Measurements from ENCODE around the gene LSAMP. TPM values are rescaled to one million over a fixed set of nuclear protein-coding genes. Genes with fewer than 3 reads are reported as not detected.
A peak's percentile ranks its signal among the peaks of the same experiment; 100 is the strongest.

The LSAMP gene
- total RNA-seq, 2 experiments from 2014 or later: not detected

DNA sequence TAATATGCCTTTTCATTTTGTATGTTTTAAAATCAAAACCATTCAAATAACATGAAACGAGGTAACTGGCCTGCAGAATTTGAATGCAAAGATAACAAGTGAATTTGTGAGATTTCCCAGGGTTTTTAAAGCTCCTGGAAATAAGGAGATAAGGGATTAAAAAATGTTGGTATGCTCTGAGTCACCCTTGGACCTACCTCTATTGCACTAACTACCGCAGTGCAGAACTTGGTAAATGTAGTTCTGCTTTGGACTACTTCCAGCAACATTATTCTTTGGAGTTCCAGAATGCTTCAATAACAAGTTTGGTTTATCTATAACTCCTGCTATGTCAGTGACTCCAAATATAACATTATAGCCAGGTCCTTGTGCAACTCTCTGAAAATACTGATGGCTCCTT is 620.2 kb downstream of the LSAMP start:
- ATAC-seq: no peak
- Mint-ChIP-seq H3K27ac (no peak overlapping the region), H3K36me3 (ENCODE audit: low read depth) (no peaks in the 10 kb centered on the region), H3K4me3 (no peak overlapping the region), H3K4me1 (ENCODE audit: low read depth) (no peaks in the 10 kb centered on the region), H3K27me3 (peaks cover 9% of the 10 kb centered on the region), H3K9me3 (no peaks in the 10 kb centered on the region)
- ChIA-PET CTCF (interaction anchor here (0.9 kb wide), 1 partner anchor 8 kb away, joined by 3 read pairs; no protein-coding TSS in a partner anchor), POLR2A (no interaction called here)
- no peak for DNase-seq
- intact Hi-C loops (cut with micrococcal nuclease): no loop called here
- TF ChIP-seq CTCF (IDR thresholded peaks at IDR 0.05): no peak

GRCh38 chr3:115823083-115823482 is 622.2 kb downstream of the LSAMP start:
- Mint-ChIP-seq H3K27ac (no peak overlapping the region), H3K4me1 (ENCODE audit: low read depth) (no peaks in the 10 kb centered on the region), H3K27me3 (peaks cover 4% of the 10 kb centered on the region), H3K36me3 (ENCODE audit: low read depth) (no peaks in the 10 kb centered on the region), H3K4me3 (no peak overlapping the region), H3K9me3 (no peaks in the 10 kb centered on the region)
- ChIA-PET POLR2A (no interaction called here), CTCF (interaction anchor here (1.2 to 2.6 kb wide), 3 partner anchors 10 to 38 kb away, joined by 5 to 14 read pairs (median 8); no protein-coding TSS in a partner anchor)
- DNase-seq (no peak), ATAC-seq (peak; percentile 55)
- intact Hi-C loops (cut with micrococcal nuclease): no loop called here
- TF ChIP-seq CTCF (IDR thresholded peaks at IDR 0.05): no peak

- ChIA-PET POLR2A (no interaction called here), CTCF (interaction anchor here (1.2 to 2.6 kb wide), 4 partner anchors 11 to 38 kb away, joined by 3 to 14 read pairs (median 6); no protein-coding TSS in a partner anchor)
- ATAC-seq: no peak
Measured at GRCh38 chr3:115822579-115822978, 622.7 kb downstream of the LSAMP start.

DNA sequence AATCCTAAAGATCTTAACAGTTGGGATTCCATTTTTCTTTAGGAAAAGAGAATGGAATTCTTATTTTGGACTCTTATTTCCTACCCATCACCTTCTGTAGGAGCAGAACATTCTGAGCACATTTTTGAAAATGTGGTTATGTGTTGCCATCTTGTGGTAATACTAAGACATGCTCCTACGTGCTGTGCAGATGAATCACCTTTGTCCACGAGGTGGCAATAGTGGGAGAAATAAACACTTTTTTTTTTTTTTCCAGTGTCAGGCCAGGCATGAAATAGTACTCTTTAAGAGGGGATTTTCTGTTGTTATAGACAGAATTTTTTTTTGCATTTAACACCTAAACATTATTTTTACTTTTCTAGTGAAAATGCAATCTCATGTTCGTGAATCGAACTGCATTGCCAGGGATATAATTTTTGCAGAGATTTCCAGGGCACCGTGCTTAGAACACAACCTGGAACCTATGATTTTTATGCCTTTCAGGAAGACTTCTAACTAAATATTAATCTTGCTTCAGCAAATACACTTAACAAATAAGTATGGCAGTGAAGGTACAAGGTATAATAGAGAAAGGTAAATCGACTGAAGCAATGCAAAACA is 625.4 kb downstream of the LSAMP start:
- no peaks in the 10 kb centered on the region for H3K9me3 Mint-ChIP-seq
- ATAC-seq: peak; percentile 92

More at GRCh38 chr3:115822579-115822978, 622.7 kb downstream of the LSAMP start:
- no peak for TF ChIP-seq CTCF (IDR thresholded peaks at IDR 0.05)
- Mint-ChIP-seq H3K4me1 (ENCODE audit: low read depth) (no peaks in the 10 kb centered on the region), H3K27me3 (peaks cover 1% of the 10 kb centered on the region), H3K9me3 (no peaks in the 10 kb centered on the region), H3K27ac (no peak overlapping the region), H3K36me3 (ENCODE audit: low read depth) (no peaks in the 10 kb centered on the region), H3K4me3 (no peak overlapping the region)
- DNase-seq: no peak
- intact Hi-C loops (cut with micrococcal nuclease): no loop called here

More for the DNA sequence above, 625.4 kb downstream of the LSAMP start:
- TF ChIP-seq CTCF (IDR thresholded peaks at IDR 0.05): peak; percentile 97
- Mint-ChIP-seq H3K4me1 (ENCODE audit: low read depth) (no peaks in the 10 kb centered on the region), H3K4me3 (no peak overlapping the region), H3K36me3 (ENCODE audit: low read depth) (no peaks in the 10 kb centered on the region), H3K27me3 (no peaks in the 10 kb centered on the region), H3K27ac (no peak overlapping the region)
- intact Hi-C loops (cut with micrococcal nuclease): loop anchor here (10.0 kb wide), 3 partner anchors 95 to 605 kb away; no protein-coding TSS in a partner anchor
- CTCF ChIA-PET: interaction anchor here (0.6 to 2.6 kb wide), 17 partner anchors 9 to 986 kb away, joined by 3 to 8 read pairs (median 3); no protein-coding TSS in a partner anchor
- POLR2A ChIA-PET: no interaction called here
- peak; percentile 82 for DNase-seq

Data from activated CD8-positive, alpha-beta T cell treated with anti-CD3 and anti-CD28 coated beads for 36 hours (primary cell).